HepG2 (cell line): Measurements from ENCODE around the gene YJEFN3. TPM values are rescaled to one million over a fixed set of nuclear protein-coding genes. Genes with fewer than 3 reads are reported as not detected.
A peak's percentile ranks its signal among the peaks of the same experiment; 100 is the strongest.

Experiments used
- ATAC-seq: fragments of 200-7000 bp; cut with Tn5 transposase; 3 replicates; pipeline ENCODE4 v1.9.1; 2020; ENCODE audit warnings: mild to moderate bottlenecking, moderate library complexity
- BruUV-seq: library from RNA; stranded (reverse); fragments of 400-500 nt; replicated peaks from 2 replicates; lab custom pipeline; 2021; lab: Mats Ljungman, UMichigan
- CTCF ChIA-PET: fragments of 300-600 bp; formaldehyde crosslinking; extraction: SDS; loops from one replicate; lab custom pipeline; 2021; ENCODE audit warnings: low total read pairs, inconsistent platforms, low intra/inter-chr PET ratio; lab: Yijun Ruan, JAX
- POLR2A ChIA-PET: fragments of 350-600 bp; sonication (Branson Sonifier 250); formaldehyde crosslinking; loops from one replicate; lab custom pipeline; 2020; ENCODE audit warnings: antibody characterized with exemption, inconsistent platforms; lab: Yijun Ruan, JAX
- DNase-seq: peaks from one replicate; pipeline ENCODE4 v3.0.0-alpha.2; 2015; ENCODE audit warnings: low spot score
- FAIRE-seq: peaks from 3 replicates; lab custom pipeline; 2011; peaks lifted over from hg19 to GRCh38; lab: Jason Lieb, UNC
- H2AFZ ChIP-seq: one replicate; pipeline ENCODE4 v1.6.1; 2011; ENCODE audit warnings: low read length, inconsistent platforms
- H3K27ac ChIP-seq: fragments of 300-600 bp; 3 replicates; pipeline ENCODE4 v1.8.0; 2011; ENCODE audit warnings: mixed run types, mild to moderate bottlenecking, mixed read lengths, low read length, inconsistent platforms; ENCODE audit not compliant: insufficient read depth; ENCODE audit errors: extremely low read length
- H3K27me3 ChIP-seq, 2 experiments: fragments of 200-600 bp in 1 of 2; 2 replicates in 1 of 2; 3 replicates in 1 of 2; pipeline versions ENCODE4 v1.6.0 to v1.8.0; 2011; ENCODE audit warnings: low read length in 2 of 2, mild to moderate bottlenecking in 2 of 2, moderate library complexity in 2 of 2, inconsistent platforms in 1 of 2; ENCODE audit not compliant: insufficient read depth in 2 of 2, control insufficient read depth in 1 of 2
- H3K36me3 ChIP-seq, 2 experiments: fragments of 200-600 bp in 1 of 2; replicated peaks in 1 of 2; 2 replicates in 1 of 2; 3 replicates in 1 of 2; pipeline versions ENCODE4 v1.5.1 to v1.8.0; 2011; ENCODE audit warnings: low read length in 2 of 2, inconsistent platforms in 1 of 2; ENCODE audit not compliant: insufficient read depth in 2 of 2, control insufficient read depth in 1 of 2
- H3K4me1 ChIP-seq: 2 replicates; pipeline ENCODE4 v1.5.1; 2012; ENCODE audit warnings: low read length, inconsistent platforms; ENCODE audit not compliant: insufficient read depth
- H3K4me2 ChIP-seq: 2 replicates; pipeline ENCODE4 v1.6.0; 2011; ENCODE audit warnings: low read depth, low read length, inconsistent platforms
- H3K4me3 ChIP-seq, 3 experiments: fragments of 200-600 bp in 1 of 3; sonication (generic), shearing (Covaris generic) in 1 of 3; replicated peaks in 1 of 3; 2 replicates each; pipeline ENCODE4 v1.5.1; 2011 to 2016; ENCODE audit warnings: low read length in 3 of 3, inconsistent platforms in 2 of 3, low read depth in 2 of 3, mild to moderate bottlenecking in 2 of 3, control low read depth in 1 of 3, mixed read lengths in 1 of 3; ENCODE audit not compliant: insufficient read depth in 1 of 3
- H3K79me2 ChIP-seq: one replicate; pipeline ENCODE4 v1.6.1; 2011; ENCODE audit warnings: low read length, inconsistent platforms; ENCODE audit not compliant: insufficient read depth
- H3K9ac ChIP-seq: 2 replicates; pipeline ENCODE4 v1.6.0; 2011; ENCODE audit warnings: mild to moderate bottlenecking, low read depth, low read length, inconsistent platforms; ENCODE audit not compliant: insufficient read depth
- H3K9me3 ChIP-seq: 2 replicates; pipeline ENCODE4 v1.5.1; 2012; ENCODE audit warnings: mild to moderate bottlenecking, low read length
- H4K20me1 ChIP-seq: 2 replicates; pipeline ENCODE4 v1.6.0; 2011; ENCODE audit warnings: inconsistent platforms, mild to moderate bottlenecking, low read length, moderate library complexity; ENCODE audit not compliant: insufficient read depth
- NCOA5 ChIP-seq: sonication (generic); formaldehyde crosslinking; IDR thresholded peaks from 2 replicates; pipeline ENCODE4 v1.4.0; 2020; ENCODE audit warnings: missing genetic modification reagents
- REPIN1 ChIP-seq: sonication (generic); formaldehyde crosslinking; IDR thresholded peaks from 2 replicates; pipeline ENCODE4 v1.8.0; 2022; ENCODE audit warnings: missing genetic modification reagents, low read depth, mild to moderate bottlenecking, borderline replicate concordance
- SMAD9 ChIP-seq: sonication (generic); formaldehyde crosslinking; IDR thresholded peaks from 2 replicates; pipeline ENCODE4 v1.5.1; 2020; ENCODE audit warnings: mild to moderate bottlenecking, missing genetic modification reagents
- SP140L ChIP-seq: sonication (generic); formaldehyde crosslinking; IDR thresholded peaks from 2 replicates; pipeline ENCODE4 v1.4.0; 2020; ENCODE audit warnings: missing genetic modification reagents, borderline replicate concordance
- ZNF644 ChIP-seq: IDR thresholded peaks from 2 replicates; pipeline ENCODE4 v1.6.1; 2016; ENCODE audit warnings: low read depth
- WGBS: methylation state at CpG from one replicate; pipeline ENCODE4 v1.1.6; 2017; ENCODE audit warnings: low lambda C conversion rate; 5-methylcytosine and 5-hydroxymethylcytosine counted together
- in situ Hi-C: cut with HindIII; loops from 2 replicates; pipeline ENCODE4 v1.10.0; 2017; ENCODE audit warnings: low pct_unique_long_range_greater_than_20kb; ENCODE audit not compliant: extremely low pct_ligation_motif_present
- intact Hi-C: fragments of 100-400 bp; cut with micrococcal nuclease; formaldehyde crosslinking; loops from one replicate; pipeline ENCODE4 v1.10.0; 2022; ENCODE audit not compliant: unreplicated experiment
- polyA plus RNA-seq, 8 experiments: library from polyadenylated mRNA; depleted of rRNA in 3 of 8; stranded (reverse) in 7 of 8; unstranded in 1 of 8; fragments of >200 nt; fragmentation: Illumina TruSeq in 4 of 8; extraction: Trizol in 4 of 8; gene quantifications; 2 replicates each; pipeline versions ENCODE4 v1.2.1 to v1.2.3, GENCODE V29; 2011 to 2016; ENCODE audit warnings: low read depth in 4 of 8, missing spikeins in 1 of 8, mixed read lengths in 1 of 8; ENCODE audit not compliant: insufficient read depth in 1 of 8
- total RNA-seq, 5 experiments: library from RNA; depleted of rRNA; stranded (reverse); fragments of >200 nt; fragmentation: Illumina TruSeq; extraction: Trizol; gene quantifications; 2 replicates each; pipeline ENCODE4 v1.2.3, GENCODE V29; 2016; ENCODE audit warnings: low read depth in 1 of 5
- TF ChIP-seq, protein P1 (sequence below): sonication (generic); formaldehyde crosslinking; IDR thresholded peaks from 2 replicates; pipeline ENCODE4 v1.4.0; 2020; ENCODE audit warnings: mild to moderate bottlenecking, missing genetic modification reagents
- TF ChIP-seq, protein P2 (sequence below): sonication (generic); formaldehyde crosslinking; IDR thresholded peaks from 2 replicates; pipeline ENCODE4 v1.4.0; 2020; ENCODE audit warnings: mild to moderate bottlenecking, missing genetic modification reagents

Gene YJEFN3
- total and polyA plus RNA-seq, 2 of the 13 experiments (the other 11 are each of a cell fraction or from before 2014, with no cell fraction given): 0.89 to 4.0 TPM

DNA sequence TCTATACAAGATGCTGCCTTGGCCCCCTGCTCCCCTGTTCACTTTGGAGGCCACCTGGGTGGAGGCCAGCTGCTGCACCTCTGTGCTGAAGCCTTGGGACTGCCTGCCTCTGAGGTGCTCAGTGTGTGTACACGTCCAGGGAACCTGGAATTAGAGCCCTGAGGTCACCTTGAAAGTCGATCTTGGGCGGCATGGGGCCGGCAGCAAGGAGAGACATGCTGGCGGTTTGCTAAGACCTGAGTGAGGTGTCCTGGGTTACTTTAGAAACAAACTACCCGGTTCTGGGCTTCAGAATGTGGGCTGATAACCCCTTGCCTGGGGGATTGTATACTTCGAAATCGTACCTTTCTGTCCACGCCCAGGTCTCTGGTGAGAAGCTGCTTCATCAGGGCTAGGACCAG lies 38.9 kb upstream of the YJEFN3 start:
- no peak overlapping the region for H2AFZ ChIP-seq
- no peak overlapping the region for H3K4me2 ChIP-seq
- POLR2A ChIA-PET: interaction anchor here (1.0 to 2.9 kb wide), 3 partner anchors 85 to 125 kb away, joined by 3 to 19 read pairs (median 3); partner anchors contain the start of gene GATAD2A
- H3K36me3 ChIP-seq: peaks cover 21 to 41% of the 10 kb centered on the region in 2 experiments; a peak in 4 of 5 replicates
- no peak overlapping the region for H3K9ac ChIP-seq
- H3K4me3 ChIP-seq: no peak overlapping the region
- H3K79me2 ChIP-seq: peaks cover 6% of the 10 kb centered on the region
- in situ Hi-C loops: loop anchor here (5.0 kb wide), 1 partner anchor 123 kb away; no protein-coding TSS in a partner anchor
- 80% methylated on average over 1 of the region's 9 CpGs for WGBS
- CTCF ChIA-PET: interaction anchor here (1.3 to 2.4 kb wide), 3 partner anchors 123 to 147 kb away, joined by 3 to 33 read pairs (median 8); no protein-coding TSS in a partner anchor
- intact Hi-C loops: loop anchor here (1.0 to 5.0 kb wide), 2 partner anchors 83 to 124 kb away; partner anchors contain the start of gene GATAD2A
- H3K9me3 ChIP-seq: no peaks in the 10 kb centered on the region
- TF ChIP-seq, protein P1, sequence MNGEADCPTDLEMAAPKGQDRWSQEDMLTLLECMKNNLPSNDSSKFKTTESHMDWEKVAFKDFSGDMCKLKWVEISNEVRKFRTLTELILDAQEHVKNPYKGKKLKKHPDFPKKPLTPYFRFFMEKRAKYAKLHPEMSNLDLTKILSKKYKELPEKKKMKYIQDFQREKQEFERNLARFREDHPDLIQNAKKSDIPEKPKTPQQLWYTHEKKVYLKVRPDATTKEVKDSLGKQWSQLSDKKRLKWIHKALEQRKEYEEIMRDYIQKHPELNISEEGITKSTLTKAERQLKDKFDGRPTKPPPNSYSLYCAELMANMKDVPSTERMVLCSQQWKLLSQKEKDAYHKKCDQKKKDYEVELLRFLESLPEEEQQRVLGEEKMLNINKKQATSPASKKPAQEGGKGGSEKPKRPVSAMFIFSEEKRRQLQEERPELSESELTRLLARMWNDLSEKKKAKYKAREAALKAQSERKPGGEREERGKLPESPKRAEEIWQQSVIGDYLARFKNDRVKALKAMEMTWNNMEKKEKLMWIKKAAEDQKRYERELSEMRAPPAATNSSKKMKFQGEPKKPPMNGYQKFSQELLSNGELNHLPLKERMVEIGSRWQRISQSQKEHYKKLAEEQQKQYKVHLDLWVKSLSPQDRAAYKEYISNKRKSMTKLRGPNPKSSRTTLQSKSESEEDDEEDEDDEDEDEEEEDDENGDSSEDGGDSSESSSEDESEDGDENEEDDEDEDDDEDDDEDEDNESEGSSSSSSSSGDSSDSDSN (CRISPR knock-in tag): no peak
- no peak for TF ChIP-seq SP140L (CRISPR knock-in tag)
- TF ChIP-seq REPIN1 (CRISPR knock-in tag): no peak
- TF ChIP-seq SMAD9 (CRISPR knock-in tag): no peak
- TF ChIP-seq NCOA5 (CRISPR knock-in tag): no peak
- TF ChIP-seq, protein P2, sequence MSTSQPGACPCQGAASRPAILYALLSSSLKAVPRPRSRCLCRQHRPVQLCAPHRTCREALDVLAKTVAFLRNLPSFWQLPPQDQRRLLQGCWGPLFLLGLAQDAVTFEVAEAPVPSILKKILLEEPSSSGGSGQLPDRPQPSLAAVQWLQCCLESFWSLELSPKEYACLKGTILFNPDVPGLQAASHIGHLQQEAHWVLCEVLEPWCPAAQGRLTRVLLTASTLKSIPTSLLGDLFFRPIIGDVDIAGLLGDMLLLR (CRISPR knock-in tag): no peak
- no peak for TF ChIP-seq ZNF644 (CRISPR knock-in tag)
- H3K27ac ChIP-seq: peak overlapping the region; percentile 33
- no peaks in the 10 kb centered on the region; a peak in 1 of 5 replicates for H3K27me3 ChIP-seq
- peaks cover 47% of the 10 kb centered on the region for H3K4me1 ChIP-seq
- H4K20me1 ChIP-seq: peaks cover 3% of the 10 kb centered on the region; the same call in 1 of the 2 replicates
- DNase-seq (no peak), FAIRE-seq (no peak), ATAC-seq (peak; percentile 4)
- BruUV-seq: no TSS peak
